Hepatocyte (in vitro differentiated cells): ENCODE data around the gene CNP.

Experiments used
- CTCF ChIP-seq: fragments of 200-600 bp; sonication (generic); IDR thresholded peaks from 2 replicates; pipeline ENCODE4 v1.5.1; 2016; ENCODE audit warnings: antibody characterized with exemption, mild to moderate bottlenecking; ENCODE audit not compliant: poor library complexity
- EZH2 ChIP-seq: fragments of 200-600 bp; sonication (generic); IDR thresholded peaks from 2 replicates; pipeline ENCODE4 v1.6.1; 2016; ENCODE audit warnings: antibody characterized with exemption, mild to moderate bottlenecking, borderline replicate concordance

GRCh38 chr17:41941168-41941567 is 25.4 kb upstream of the CNP start:
- TF ChIP-seq CTCF (no peak), EZH2 (no peak)
